H4 (cell line): ENCODE measurements around the gene CH25H. TPM values are rescaled to one million over a fixed set of nuclear protein-coding genes. Genes with fewer than 3 reads are reported as not detected.
"Not testable (repeated sequence)": the region's sequence is repeated elsewhere in the genome, so short reads cannot be mapped to it uniquely, and the experiment has no call there.

Source experiments
- DNase-seq: peaks from one replicate; pipeline ENCODE4 v3.0.0-alpha.2; 2015; ENCODE audit warnings: low spot score
- total RNA-seq: library from RNA; depleted of rRNA; stranded (reverse); fragments of >200 nt; shearing (Covaris generic); gene quantifications from 2 replicates; pipeline ENCODE4 v1.2.3, GENCODE V29; 2014

Gene CH25H
- total RNA-seq, 1 experiment from 2014 or later, result 0.12 TPM

DNA sequence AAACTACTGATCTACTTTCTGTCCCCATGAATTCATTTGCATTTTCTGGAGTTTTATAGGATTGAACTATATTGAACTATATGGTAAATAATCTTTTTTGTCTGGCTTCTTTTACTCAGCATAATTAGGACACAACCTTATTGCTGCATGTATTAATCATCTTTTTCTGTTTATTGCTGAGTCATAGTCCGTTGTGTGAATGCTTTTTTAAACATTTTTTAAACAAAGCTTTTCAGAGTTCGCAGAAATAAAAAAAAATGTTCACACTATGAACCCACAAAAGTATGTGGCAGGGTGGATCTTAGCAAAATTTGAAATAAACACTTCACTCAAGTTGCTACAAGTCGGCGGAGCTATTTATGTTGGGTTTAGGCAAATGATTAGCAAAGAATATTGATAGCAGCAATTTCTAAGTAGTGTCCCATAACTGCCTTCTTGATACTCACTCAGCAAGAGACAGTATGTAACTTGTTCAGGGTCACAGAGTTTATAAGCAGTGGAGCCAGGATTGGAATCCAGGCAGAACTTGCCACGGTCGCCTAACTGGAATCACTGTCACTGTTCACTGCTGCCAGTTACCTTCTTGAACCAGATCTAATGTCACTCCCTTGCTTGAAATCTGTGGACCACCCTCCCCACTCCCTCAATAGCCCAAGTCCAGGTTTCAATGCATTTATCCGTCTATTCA, 5.6 kb downstream of the CH25H start:
- no peak for DNase-seq

DNA sequence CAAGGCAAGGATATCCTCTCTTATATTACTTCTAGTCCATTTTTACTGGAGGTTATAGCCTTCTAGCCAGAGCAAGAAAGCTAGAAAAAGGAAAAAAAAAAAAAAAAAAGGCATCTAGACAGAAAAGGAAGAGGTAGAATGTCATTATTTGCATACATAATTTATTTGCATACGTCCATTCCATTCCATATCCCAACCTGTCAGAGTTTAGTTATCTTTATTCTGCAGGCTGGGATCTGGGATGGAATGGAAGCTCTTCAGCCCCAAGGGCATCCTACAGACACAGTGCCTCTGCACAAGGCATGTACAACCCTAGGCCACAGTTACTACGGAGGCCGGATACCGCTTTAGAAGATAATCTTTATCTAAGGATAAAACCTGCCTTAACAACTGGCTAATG, 9.6 kb downstream of the CH25H start:
- no peak for DNase-seq

DNA sequence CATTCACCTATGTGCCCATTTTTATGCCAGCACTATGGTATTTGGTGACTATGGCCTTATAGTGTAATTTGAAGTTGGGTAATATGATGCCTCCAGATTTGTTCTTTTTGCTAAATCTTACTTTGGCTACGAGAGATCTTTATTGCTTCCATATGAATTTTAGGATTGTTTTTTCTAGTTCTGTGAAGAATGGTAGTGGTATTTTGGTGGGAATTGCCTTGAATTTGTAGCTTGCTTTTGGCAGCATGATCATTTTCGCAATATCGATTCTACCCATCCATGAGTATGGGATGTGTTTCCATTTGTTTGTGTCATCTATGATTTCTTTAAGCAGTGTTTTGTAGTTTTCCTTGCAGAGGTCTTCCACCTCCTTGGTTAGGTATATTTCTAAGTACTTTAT, 15.8 kb downstream of the CH25H start:
- DNase-seq, result not testable (repeated sequence)

DNA sequence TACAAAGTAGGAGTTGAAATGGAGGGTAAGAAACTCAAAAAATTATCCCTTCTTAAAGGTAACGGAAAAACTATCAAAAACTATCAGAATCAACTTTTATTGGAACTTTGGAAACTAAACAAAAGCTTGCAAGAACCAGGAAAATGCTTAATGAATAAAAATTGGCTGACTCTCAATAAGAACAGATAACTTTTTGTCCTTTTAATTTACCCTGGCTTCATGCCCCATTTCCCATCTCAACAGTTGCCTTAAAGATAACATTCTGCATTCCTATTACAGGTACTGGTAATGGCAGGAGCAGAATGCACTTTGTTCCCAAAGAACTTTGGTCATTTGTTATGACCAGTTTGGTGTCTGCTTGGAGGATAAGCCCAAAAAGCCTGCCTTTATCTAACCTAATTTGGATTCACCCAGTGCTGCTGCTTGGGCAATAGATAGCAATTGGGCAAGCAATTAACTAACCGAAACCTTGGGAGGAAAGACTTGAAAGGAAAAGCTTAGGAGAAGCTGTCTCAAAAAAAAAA, 17.8 kb downstream of the CH25H start:
- no peak for DNase-seq

DNA sequence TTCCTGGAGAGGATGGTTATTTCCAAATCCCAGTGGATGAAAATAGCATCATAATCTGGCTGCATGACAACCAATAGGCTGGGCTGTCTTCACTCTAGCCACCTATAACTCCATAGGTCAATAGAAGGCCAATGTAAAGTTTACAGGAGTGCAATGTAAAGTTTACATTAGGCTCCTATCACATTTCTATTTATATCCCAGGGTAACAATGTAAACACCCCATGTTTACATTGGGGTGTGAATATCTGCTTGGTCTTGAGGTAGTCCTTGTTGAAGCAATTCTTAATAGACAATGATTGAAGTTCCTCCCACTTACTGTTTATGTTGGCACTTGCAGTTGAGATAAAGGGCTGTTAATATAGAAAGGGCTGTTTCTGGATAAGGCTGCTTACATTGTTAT, 21.5 kb downstream of the CH25H start:
- DNase-seq, result peak; percentile 11

DNA sequence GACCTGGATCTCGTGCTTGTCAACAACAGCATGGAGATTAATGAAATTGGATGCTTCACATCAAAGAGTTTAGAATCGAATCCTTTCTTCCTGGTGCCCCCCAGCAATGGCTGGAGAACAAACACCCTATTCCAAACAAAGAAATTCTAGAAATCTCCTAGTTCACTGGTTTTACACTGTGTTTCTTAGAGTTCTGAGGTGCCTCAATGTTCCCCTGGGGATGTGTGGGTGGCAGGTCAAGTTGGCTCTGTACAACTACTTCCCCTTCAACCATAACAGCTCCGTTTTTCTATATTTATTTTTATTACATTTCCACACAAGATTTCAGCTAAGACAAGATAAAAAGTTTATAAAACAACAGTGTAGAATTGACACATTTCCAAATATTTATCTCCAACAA, 22.5 kb downstream of the CH25H start:
- DNase-seq, result no peak

DNA sequence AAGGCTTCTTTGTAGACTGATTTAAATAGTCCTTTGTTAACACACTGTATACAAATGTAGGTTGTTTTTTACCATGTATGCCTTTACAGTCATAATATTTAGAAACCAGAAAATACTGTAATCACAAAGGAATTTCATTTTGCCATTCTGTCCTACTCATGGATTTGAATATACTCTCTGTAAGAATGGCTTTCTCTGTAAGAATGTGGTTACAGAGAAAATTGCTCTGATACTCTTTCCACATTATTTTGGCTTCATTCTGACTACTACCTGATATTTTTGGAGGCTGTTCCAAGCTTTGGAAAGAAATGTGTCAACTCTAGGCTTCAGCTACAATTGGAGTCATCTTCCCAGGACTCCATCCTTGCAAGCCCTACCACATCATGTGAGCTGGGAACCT, 23.5 kb downstream of the CH25H start:
- no peak for DNase-seq

DNA sequence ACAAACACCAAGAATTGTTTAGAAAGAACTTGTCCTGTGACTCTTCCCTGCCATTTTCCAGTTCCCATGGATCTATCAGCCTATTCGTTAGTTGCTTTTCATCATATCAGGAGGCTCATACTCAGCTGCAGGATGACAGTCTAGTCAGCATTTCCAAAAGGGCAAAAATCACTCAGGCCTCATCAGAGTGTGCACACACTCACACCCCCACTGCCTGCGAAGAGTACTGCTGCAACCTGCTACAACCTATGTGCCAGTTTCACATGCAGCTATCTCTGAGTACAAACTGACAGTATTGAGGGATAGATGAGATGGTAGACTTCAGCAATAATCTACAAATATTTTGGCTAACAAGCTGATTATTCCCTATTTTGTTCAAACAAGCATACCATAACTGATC, 24.2 kb downstream of the CH25H start:
- DNase-seq, result no peak

DNA sequence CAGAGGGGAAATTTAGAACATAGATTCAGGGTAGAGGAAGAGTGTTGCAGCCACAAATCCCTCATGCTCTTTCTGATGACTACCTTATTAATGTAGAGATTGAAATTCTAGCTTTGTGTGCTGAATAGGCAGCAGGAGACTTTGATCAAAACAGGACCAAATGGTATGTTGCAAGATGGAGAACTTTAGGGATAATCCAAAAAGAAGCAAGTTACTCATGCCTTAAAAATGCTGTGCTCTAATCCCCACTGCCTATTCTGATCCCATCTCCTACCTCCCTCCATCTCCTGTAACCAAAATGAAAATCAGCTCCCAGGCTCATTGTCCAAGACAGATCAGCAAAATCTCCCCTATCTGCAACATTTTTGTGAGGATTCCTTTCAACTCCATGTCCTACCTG, 31.3 kb downstream of the CH25H start:
- DNase-seq, result no peak

DNA sequence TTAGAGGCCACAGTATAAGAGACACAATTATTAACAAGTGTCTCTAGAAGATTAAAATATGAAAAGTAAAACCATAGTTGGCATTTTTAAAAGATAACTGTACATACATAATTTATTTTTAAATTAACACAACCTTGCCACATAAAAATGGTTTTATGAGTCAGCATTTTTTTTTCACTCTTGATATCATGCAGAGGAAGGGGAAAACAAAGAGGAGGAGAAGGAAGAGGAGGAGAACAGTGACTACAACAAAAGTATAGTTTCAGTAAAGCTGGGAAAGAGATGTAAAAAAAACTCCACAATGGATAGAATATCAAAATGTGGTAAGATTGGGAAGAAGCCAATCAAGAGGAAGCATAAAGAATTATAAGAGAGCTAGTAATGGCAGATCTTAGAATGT, 34.0 kb downstream of the CH25H start:
- DNase-seq, result no peak

DNA sequence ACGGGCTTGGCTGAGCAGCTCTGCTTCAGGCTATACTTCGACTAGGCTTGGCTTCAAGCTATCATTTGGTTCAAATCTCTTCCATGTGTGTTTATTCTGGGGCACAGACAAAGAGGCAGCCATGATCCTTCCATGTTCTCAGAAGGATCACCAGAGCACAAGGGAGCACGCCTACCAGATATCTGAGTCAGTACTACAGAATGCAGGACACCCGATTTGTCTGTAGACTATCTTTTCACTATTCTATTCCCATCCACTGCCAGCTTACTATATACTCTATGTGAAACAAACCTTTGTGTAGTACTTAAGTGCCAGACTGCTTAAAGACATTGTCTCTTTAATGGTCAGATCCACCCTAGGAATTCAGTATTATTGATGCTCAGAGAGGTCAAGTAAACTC, 35.1 kb downstream of the CH25H start:
- DNase-seq, result no peak

DNA sequence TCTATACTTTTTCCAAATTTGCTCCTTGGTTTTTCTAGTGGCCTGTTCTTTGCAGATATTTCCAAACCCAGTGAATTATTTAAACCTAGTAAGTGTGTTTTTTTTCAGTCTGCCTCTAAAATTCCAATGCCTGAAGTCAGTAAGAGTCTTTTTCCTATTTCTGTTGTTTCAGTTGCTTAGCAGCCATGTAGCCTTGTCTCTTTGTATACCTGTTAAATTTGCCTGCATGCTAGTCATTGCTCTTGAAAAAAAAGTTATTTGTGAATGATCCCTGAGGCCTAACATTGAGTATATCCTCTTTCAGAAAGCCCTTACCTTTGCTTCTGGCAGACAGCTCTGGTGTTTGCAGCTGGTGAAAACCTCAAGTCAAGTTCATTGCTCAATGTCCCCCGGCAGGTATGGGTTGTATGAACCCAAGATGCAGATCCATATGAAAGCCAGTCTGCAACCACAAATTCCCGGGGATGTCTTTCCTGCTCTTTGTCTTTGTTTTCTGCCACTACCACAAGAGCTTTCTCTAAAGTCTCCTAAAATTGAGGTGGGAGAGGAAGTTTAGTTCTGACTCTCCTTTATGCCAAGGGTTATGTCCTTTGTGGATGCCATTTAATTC, 35.7 kb downstream of the CH25H start:
- DNase-seq, result no peak

DNA sequence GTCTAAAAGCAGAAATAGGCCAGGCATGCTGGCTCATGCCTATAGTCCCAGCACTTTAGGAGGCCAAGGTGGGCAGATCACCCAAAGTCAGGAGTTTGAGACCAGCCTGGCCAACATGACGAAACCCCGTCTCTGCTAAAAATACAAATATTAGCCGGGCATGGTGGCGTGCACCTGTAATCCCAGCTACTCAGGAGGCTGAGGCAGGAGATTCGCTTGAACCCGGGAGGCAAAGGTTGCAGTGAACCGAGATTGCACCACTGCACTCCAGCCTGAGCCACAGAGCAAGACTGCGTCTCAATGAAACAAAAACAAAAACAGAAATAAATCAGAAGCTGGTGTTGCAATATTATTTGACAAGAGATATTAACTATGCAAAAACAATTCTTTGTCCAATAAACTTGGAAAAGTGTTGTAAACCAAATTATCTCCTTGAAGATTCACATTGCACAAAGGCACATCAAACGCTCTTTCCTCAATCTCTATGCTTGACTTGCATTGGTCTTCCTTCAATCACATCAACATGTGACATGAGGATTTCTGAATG, 38.7 kb downstream of the CH25H start:
- not testable (repeated sequence) for DNase-seq

DNA sequence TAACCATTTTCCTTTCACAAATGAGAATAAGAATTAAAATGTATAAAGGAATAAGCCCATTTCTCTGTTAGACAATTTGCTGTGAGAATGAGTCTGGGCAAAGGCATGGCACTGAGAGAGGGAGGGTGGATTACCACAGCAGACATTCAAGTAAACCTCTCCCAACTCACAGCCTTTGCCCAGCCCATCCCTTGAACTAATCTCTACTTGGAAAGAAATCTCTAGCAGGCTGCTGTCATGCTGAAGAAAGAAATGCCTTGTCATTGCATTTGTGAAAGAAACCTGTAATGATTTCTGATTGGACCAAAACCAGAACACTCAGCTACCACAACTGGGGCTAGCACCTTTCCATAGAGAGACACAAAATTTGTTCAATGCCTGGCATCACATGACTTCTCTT, 39.2 kb downstream of the CH25H start:
- peak; percentile 22 for DNase-seq

DNA sequence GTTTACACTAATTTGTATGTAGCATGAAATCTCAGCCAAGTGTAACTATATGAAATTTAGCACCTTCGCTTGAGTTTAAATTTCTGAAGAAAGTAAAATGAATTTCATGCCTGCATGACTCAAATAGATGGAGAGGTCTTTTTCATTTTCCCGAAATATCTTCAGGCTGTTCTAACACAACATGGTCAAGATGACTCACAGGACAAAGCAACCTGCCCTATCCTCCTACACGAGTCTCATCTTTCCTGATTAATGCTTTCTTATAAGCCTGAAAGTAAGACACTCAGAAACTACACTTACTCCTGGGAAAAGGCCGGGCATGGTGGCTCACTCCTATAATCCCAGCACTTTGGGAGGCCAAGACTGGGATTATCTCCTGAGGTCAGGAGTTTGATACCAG, 41.2 kb downstream of the CH25H start:
- DNase-seq, result no peak

DNA sequence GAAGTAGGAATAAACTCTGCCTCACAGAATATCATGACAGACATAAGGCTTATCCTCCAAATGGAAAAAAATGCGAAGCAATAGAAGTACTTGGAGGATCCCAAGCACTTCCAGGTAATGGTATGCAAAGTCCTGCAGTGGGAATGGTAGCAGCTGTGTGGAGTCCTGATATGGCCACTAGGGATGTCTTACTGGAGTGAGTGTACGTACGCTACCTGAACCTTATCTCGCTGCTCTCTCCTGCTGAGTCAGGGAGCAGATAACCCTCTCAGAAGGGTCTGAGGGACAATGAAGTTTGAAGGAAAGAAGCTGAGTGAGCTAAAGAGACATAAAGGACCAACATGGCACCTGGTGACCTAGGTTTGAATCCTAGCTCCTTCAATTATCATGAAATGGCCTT, 42.2 kb downstream of the CH25H start:
- no peak for DNase-seq

DNA sequence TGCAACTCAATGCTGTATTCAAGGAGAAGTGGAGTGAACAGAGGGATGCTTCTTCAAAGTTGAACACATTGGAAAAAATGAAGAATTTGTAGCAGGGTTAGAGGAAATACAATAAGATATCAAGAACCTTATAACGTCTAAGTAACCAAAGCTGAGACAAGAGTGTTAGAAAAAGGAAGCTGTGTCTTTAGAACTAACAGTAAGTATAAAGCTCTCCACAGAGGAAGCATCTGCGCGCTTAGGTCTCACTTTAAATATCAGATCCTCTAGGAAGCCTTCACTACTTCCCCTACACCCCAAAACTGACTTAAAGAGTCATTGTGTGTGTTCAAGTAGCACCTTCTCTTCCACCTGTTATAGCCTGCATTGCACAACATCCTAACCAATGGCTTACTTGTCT, 43.0 kb downstream of the CH25H start:
- no peak for DNase-seq

DNA sequence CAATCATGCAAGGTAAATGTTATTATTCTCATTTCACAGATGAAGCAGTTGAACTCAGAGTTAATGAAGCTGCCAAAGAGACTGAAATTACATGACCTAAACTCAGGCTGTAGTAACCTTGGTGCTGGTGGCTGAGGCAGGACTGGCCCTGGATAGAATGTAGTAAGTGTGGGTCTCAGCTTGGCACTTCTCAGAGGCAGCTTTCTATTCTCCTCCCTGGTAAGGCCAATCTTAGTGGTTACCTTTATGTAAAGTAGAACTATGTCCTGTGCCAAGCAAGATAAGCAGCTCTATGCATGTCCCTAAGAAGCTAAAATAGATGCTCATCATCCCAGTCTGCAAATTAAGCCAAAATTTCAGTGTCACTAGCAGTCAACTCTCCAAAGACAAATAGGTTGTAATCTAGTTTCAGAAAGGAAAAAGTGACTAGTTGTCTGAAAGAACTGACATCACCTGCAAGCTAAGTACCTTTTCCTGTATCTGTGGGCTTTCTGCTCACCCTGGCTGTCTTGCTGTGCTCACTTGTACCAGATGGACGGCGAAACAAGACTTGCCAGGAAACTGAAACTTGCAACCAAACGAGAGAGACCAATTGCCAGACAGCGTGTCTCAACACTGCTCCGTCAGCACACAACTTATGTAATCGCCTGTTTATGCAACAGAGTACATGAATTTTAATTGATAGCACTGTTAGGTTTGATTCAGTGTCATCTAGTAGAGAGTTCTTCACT, 43.7 kb downstream of the CH25H start:
- DNase-seq, result no peak

DNA sequence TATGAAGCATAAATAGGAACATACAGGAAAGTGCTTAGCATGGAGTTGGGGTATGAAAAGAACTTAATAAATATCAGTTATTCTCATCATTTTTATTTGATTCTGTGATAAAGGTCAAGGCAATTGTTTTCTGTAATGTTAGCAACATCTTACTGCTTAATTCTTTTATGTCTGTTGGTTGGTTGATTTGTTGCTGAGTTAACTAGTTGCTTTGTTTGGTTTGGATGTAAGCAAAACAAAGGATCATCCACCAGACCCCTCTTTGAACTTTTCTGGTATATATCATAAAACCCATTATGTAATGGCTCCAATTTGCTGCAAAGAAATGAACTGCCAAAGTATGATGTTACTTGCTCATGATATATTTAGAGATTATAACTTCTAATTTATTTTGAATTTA, 44.5 kb downstream of the CH25H start:
- DNase-seq, result no peak

DNA sequence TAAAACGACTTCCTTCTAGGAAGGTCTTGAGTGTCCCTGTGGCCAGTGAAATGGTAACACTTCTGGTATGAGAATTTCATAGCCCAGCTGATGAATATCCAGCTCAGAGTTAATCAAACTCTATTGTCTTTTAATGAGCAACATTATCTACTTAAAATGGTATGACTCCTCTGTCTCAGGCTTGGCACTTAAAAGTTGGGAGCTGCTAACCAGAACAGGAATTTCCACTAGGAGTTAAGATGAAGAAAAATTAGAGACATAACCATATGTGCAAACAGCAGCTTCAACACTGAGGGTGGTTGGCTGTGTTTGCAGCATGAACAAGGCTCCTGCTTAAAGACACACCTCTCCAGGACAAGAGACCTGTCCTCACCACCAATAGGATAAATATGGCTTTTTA, 46.8 kb downstream of the CH25H start:
- DNase-seq, result no peak

DNA sequence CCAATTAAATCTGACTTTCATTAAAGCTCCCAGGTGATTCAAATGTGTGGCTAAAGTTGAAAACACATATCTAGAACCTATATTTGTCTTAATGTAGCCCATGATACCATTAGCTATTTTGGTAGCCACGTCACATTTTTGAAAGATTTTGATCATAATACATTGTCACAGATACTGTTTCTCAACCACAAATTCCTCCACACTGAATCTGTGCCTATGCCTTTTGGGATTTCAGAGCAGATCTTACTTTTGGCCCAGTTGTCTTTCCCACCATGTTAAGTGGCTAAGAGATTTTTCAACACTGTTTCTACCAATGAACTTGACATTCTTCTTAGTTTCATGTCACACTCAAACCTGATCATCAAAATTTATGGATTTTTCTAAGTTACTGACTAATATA, 47.4 kb downstream of the CH25H start:
- no peak for DNase-seq

DNA sequence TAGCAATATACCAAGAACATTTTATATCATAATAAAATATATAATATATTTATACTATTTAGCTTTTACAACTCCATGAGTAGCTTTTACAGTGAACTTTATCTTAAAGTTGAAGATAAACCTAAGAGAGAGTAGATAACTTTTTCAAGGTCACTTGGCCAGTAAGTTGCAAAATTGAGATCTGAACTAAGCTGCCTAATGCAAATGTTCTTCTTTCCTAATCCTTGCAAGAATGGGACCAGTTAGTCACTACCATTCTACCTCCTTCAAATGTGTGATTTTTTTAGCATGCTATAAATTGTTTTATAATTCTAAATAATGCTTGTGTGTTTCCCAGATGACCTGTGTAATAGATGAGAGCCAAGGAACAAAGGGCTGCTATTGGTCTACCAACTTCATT, 47.8 kb downstream of the CH25H start:
- no peak for DNase-seq

DNA sequence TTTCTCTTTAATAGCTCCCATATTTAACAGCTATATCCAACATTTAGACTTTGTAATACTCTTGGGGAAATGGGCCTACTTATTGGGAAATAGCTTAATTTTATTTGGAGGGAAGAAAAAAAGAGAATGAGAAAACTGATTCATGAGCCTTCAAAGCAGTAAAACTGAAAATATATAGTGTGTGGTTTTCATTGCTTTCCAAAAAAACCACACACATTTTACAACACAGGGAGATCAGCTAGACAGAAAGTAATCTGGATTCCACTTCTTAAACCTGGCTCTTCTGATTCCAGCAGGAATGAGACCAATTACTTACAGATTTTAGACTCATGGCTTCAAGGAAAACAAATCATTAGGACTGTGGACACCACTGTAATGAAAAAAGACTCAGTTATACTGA, 48.7 kb downstream of the CH25H start:
- DNase-seq, result peak; percentile 64
